ENCODE results near the gene TNFRSF25.
A peak's percentile ranks its signal among the peaks of the same experiment; 100 is the strongest.

The TNFRSF25 gene

GRCh38 chr1:6491966-6492365 lies 26.0 kb upstream of the TNFRSF25 start:
- Histone ChIP-seq H3K9ac (ENCODE audit: insufficient read length) (no peak overlapping the region), H3K4me3 (no peak overlapping the region), H3K27ac (peak overlapping the region; percentile 33; the same call in 1 of the 2 replicates), H3K9me3 (ENCODE audit: low read depth, low read length) (no peaks in the 10 kb centered on the region), H3K36me3 (ENCODE audit: insufficient read depth, low read length) (no peaks in the 10 kb centered on the region)
- no peak for TF ChIP-seq FOXP2 (optimal IDR thresholded peaks at IDR 0.05; ENCODE audit: control extremely low read depth, extremely low read length, insufficient read depth)
- TF ChIP-seq EZH2 (IDR thresholded peaks at IDR 0.05) = no peak
- no peak for TF ChIP-seq POLR2AphosphoS5 (IDR thresholded peaks at IDR 0.05; ENCODE audit: borderline replicate concordance, low read depth, low read length)
- no peak for DNase-seq (ENCODE audit: low read depth, low spot score)

- Histone ChIP-seq H3K4me3 (peak within 1 kb of the TSS; percentile 87), H3K27ac (peak within 1 kb of the TSS; percentile 60), H3K9me3 (ENCODE audit: low read depth, low read length) (no peaks in the 10 kb centered on the region), H3K9ac (ENCODE audit: insufficient read length) (peak within 1 kb of the TSS; percentile 67), H3K36me3 (ENCODE audit: insufficient read depth, low read length) (no peaks in the 10 kb centered on the region)
- no peak for DNase-seq (ENCODE audit: low read depth, low spot score)
- no peak for TF ChIP-seq POLR2AphosphoS5 (IDR thresholded peaks at IDR 0.05; ENCODE audit: borderline replicate concordance, low read depth, low read length)
- no peak for TF ChIP-seq EZH2 (IDR thresholded peaks at IDR 0.05)
- no peak for TF ChIP-seq FOXP2 (optimal IDR thresholded peaks at IDR 0.05; ENCODE audit: control extremely low read depth, extremely low read length, insufficient read depth)
Observed at GRCh38 chr1:6491480-6491962, 25.5 kb upstream of the TNFRSF25 start, which contains the start of gene PLEKHG5. Gene PLEKHG5 (minus strand): TSS chr1:6491667. CDS start chr1:6477571, 14,096 bp downstream.

GRCh38 chr1:6491081-6491449 lies 25.1 kb upstream of the TNFRSF25 start:
- H3K9ac ChIP-seq (ENCODE audit: insufficient read length) = peak overlapping the region; percentile 67
- no peak for TF ChIP-seq POLR2AphosphoS5 (IDR thresholded peaks at IDR 0.05; ENCODE audit: borderline replicate concordance, low read depth, low read length)
- TF ChIP-seq EZH2 (IDR thresholded peaks at IDR 0.05) = no peak
- TF ChIP-seq FOXP2 (optimal IDR thresholded peaks at IDR 0.05; ENCODE audit: control extremely low read depth, extremely low read length, insufficient read depth) = no peak
- H3K9me3 ChIP-seq (ENCODE audit: low read depth, low read length) = no peaks in the 10 kb centered on the region
- H3K36me3 ChIP-seq (ENCODE audit: insufficient read depth, low read length) = no peaks in the 10 kb centered on the region
- peak overlapping the region; percentile 60; the same call in 1 of the 2 replicates for H3K27ac ChIP-seq
- H3K4me3 ChIP-seq = peak overlapping the region; percentile 87
- DNase-seq (ENCODE audit: low read depth, low spot score) = no peak

- no peak for DNase-seq (ENCODE audit: low read depth, low spot score)
Observed at GRCh38 chr1:6490181-6491080, 24.5 kb upstream of the TNFRSF25 start.

GRCh38 chr1:6489799-6490180 lies 23.8 kb upstream of the TNFRSF25 start:
- Histone ChIP-seq H3K27ac (no peak overlapping the region), H3K4me3 (peak overlapping the region; percentile 87), H3K36me3 (ENCODE audit: insufficient read depth, low read length) (no peaks in the 10 kb centered on the region), H3K9ac (ENCODE audit: insufficient read length) (peak overlapping the region; percentile 67), H3K9me3 (ENCODE audit: low read depth, low read length) (no peaks in the 10 kb centered on the region)
- no peak for TF ChIP-seq EZH2 (IDR thresholded peaks at IDR 0.05)
- no peak for TF ChIP-seq FOXP2 (optimal IDR thresholded peaks at IDR 0.05; ENCODE audit: control extremely low read depth, extremely low read length, insufficient read depth)
- no peak for TF ChIP-seq POLR2AphosphoS5 (IDR thresholded peaks at IDR 0.05; ENCODE audit: borderline replicate concordance, low read depth, low read length)
- no peak for DNase-seq (ENCODE audit: low read depth, low spot score)

More at GRCh38 chr1:6490181-6491080, 24.5 kb upstream of the TNFRSF25 start:
- H3K27ac ChIP-seq = peak overlapping the region; percentile 60; the same call in 1 of the 2 replicates
- peak overlapping the region; percentile 67 for H3K9ac ChIP-seq (ENCODE audit: insufficient read length)
- peak overlapping the region; percentile 87 for H3K4me3 ChIP-seq
- no peaks in the 10 kb centered on the region for H3K9me3 ChIP-seq (ENCODE audit: low read depth, low read length)
- H3K36me3 ChIP-seq (ENCODE audit: insufficient read depth, low read length) = no peaks in the 10 kb centered on the region
- TF ChIP-seq EZH2 (IDR thresholded peaks at IDR 0.05) = no peak
- TF ChIP-seq FOXP2 (optimal IDR thresholded peaks at IDR 0.05; ENCODE audit: control extremely low read depth, extremely low read length, insufficient read depth) = no peak

GRCh38 chr1:6489383-6489765 lies 23.4 kb upstream of the TNFRSF25 start:
- no peak for TF ChIP-seq FOXP2 (optimal IDR thresholded peaks at IDR 0.05; ENCODE audit: control extremely low read depth, extremely low read length, insufficient read depth)
- TF ChIP-seq EZH2 (IDR thresholded peaks at IDR 0.05) = no peak
- TF ChIP-seq POLR2AphosphoS5 (IDR thresholded peaks at IDR 0.05; ENCODE audit: borderline replicate concordance, low read depth, low read length) = no peak
- no peaks in the 10 kb centered on the region for H3K36me3 ChIP-seq (ENCODE audit: insufficient read depth, low read length)
- no peak overlapping the region for H3K27ac ChIP-seq
- no peak for DNase-seq (ENCODE audit: low read depth, low spot score)
- no peak overlapping the region for H3K9ac ChIP-seq (ENCODE audit: insufficient read length)
- H3K4me3 ChIP-seq = peak overlapping the region; percentile 87
- H3K9me3 ChIP-seq (ENCODE audit: low read depth, low read length) = no peaks in the 10 kb centered on the region

GRCh38 chr1:6488602-6489382 lies 22.8 kb upstream of the TNFRSF25 start:
- Histone ChIP-seq H3K4me3 (no peak overlapping the region), H3K27ac (no peak overlapping the region), H3K9me3 (ENCODE audit: low read depth, low read length) (no peaks in the 10 kb centered on the region), H3K9ac (ENCODE audit: insufficient read length) (no peak overlapping the region), H3K36me3 (ENCODE audit: insufficient read depth, low read length) (no peaks in the 10 kb centered on the region)
- TF ChIP-seq POLR2AphosphoS5 (IDR thresholded peaks at IDR 0.05; ENCODE audit: borderline replicate concordance, low read depth, low read length) = no peak
- TF ChIP-seq EZH2 (IDR thresholded peaks at IDR 0.05) = no peak
- TF ChIP-seq FOXP2 (optimal IDR thresholded peaks at IDR 0.05; ENCODE audit: control extremely low read depth, extremely low read length, insufficient read depth) = no peak
- DNase-seq (ENCODE audit: low read depth, low spot score) = no peak
